CD14-positive monocyte (primary cell): Measurements from ENCODE around the gene LZTR1. TPM values are rescaled to one million over a fixed set of nuclear protein-coding genes. Genes with fewer than 3 reads are reported as not detected.

Source experiments
- DNase-seq, 3 donors: peaks; one replicate each; pipeline ENCODE4 v3.0.0-alpha.2; 2011 to 2022
- H2AFZ ChIP-seq: 2 replicates; pipeline ENCODE4 v1.6.0; 2012; ENCODE audit warnings: mild to moderate bottlenecking, low read depth, low read length, inconsistent platforms; ENCODE audit not compliant: insufficient read depth, poor library complexity, severe bottlenecking
- H3K27ac ChIP-seq, 2 donors: 1 replicate in 1 of 2; 2 replicates in 1 of 2; pipeline ENCODE4 v1.5.1; 2012 to 2013; ENCODE audit warnings: low read length in 2 of 2, control low read depth in 1 of 2, inconsistent platforms in 1 of 2, low read depth in 1 of 2, mild to moderate bottlenecking in 1 of 2
- H3K27me3 ChIP-seq, 2 donors: one replicate each; pipeline versions ENCODE4 v1.6.0 to v1.6.1; 2011 to 2013; ENCODE audit warnings: low read length in 2 of 2; ENCODE audit not compliant: control insufficient read depth in 2 of 2, insufficient read depth in 2 of 2
- H3K36me3 ChIP-seq, 2 donors: replicated peaks in 1 of 2; 1 replicate in 1 of 2; 2 replicates in 1 of 2; pipeline versions ENCODE4 v1.5.1 to v1.6.1; 2012 to 2013; ENCODE audit warnings: low read length in 2 of 2, control low read depth in 1 of 2, inconsistent platforms in 1 of 2, mild to moderate bottlenecking in 1 of 2; ENCODE audit not compliant: insufficient read depth in 2 of 2, control insufficient read depth in 1 of 2
- H3K4me1 ChIP-seq, 2 donors: 1 replicate in 1 of 2; 2 replicates in 1 of 2; pipeline versions ENCODE4 v1.5.1 to v1.6.1; 2012 to 2013; ENCODE audit warnings: low read length in 2 of 2, control low read depth in 1 of 2, inconsistent platforms in 1 of 2, mild to moderate bottlenecking in 1 of 2, moderate library complexity in 1 of 2; ENCODE audit not compliant: insufficient read depth in 2 of 2, control insufficient read depth in 1 of 2
- H3K4me2 ChIP-seq: replicated peaks from 2 replicates; pipeline ENCODE3; 2012; ENCODE audit warnings: low read length, moderate library complexity, mild to moderate bottlenecking; ENCODE audit not compliant: poor library complexity, severe bottlenecking; ENCODE audit errors: extremely low read depth
- H3K4me3 ChIP-seq, 3 experiments: fragments of 200-600 bp in 1 of 3; sonication (generic) in 1 of 3; replicated peaks in 1 of 3; 1 replicate in 2 of 3; 2 replicates in 1 of 3; pipeline ENCODE4 v1.5.1; 2011 to 2013; ENCODE audit warnings: low read length in 3 of 3, mild to moderate bottlenecking in 3 of 3, control low read depth in 2 of 3, low read depth in 2 of 3, inconsistent platforms in 1 of 3, moderate library complexity in 1 of 3
- H3K79me2 ChIP-seq: 2 replicates; pipeline ENCODE4 v1.6.0; 2012; ENCODE audit warnings: mild to moderate bottlenecking, control low read depth, inconsistent platforms, low read length, moderate library complexity; ENCODE audit not compliant: insufficient read depth
- H3K9ac ChIP-seq: 2 replicates; pipeline ENCODE4 v1.6.0; 2017; ENCODE audit warnings: low read length, mild to moderate bottlenecking; ENCODE audit not compliant: insufficient read depth, poor library complexity, severe bottlenecking
- H3K9me3 ChIP-seq, 2 donors: replicated peaks in 1 of 2; 1 replicate in 1 of 2; 2 replicates in 1 of 2; pipeline versions ENCODE4 v1.5.1 to v1.6.1; 2012 to 2013; ENCODE audit warnings: low read length in 2 of 2, control low read depth in 1 of 2; ENCODE audit not compliant: control insufficient read depth in 1 of 2, insufficient read depth in 1 of 2
- H4K20me1 ChIP-seq: 2 replicates; pipeline ENCODE4 v1.6.0; 2012; ENCODE audit warnings: mild to moderate bottlenecking, low read length, control low read depth, moderate library complexity; ENCODE audit not compliant: insufficient read depth
- H3K27ac Mint-ChIP-seq, 7 donors: one replicate each; pipeline ENCODE4 v1.8.0; 2020; ENCODE audit warnings: mild to moderate bottlenecking in 7 of 7, mixed read lengths in 7 of 7, moderate library complexity in 6 of 7, inconsistent platforms in 2 of 7
- H3K27me3 Mint-ChIP-seq, 3 donors: one replicate each; pipeline ENCODE4 v1.8.0; 2021 to 2022; ENCODE audit warnings: low read depth in 3 of 3, mild to moderate bottlenecking in 3 of 3, mixed read lengths in 3 of 3, moderate library complexity in 3 of 3, inconsistent platforms in 1 of 3
- H3K36me3 Mint-ChIP-seq, 2 donors: one replicate each; pipeline ENCODE4 v1.8.0; 2020; ENCODE audit warnings: mixed read lengths in 2 of 2, inconsistent platforms in 1 of 2, mild to moderate bottlenecking in 1 of 2
- H3K4me1 Mint-ChIP-seq: one replicate; pipeline ENCODE4 v1.8.0; 2020; ENCODE audit warnings: mild to moderate bottlenecking, mixed read lengths
- H3K4me3 Mint-ChIP-seq, 2 donors: one replicate each; pipeline ENCODE4 v1.8.0; 2020; ENCODE audit warnings: mild to moderate bottlenecking in 2 of 2, mixed read lengths in 2 of 2, moderate library complexity in 1 of 2
- H3K9me3 Mint-ChIP-seq, 7 donors: one replicate each; pipeline ENCODE4 v1.8.0; 2020 to 2022; ENCODE audit warnings: mixed read lengths in 7 of 7, mild to moderate bottlenecking in 6 of 7, moderate library complexity in 6 of 7, inconsistent platforms in 2 of 7
- WGBS: methylation state at CpG from one replicate; pipeline ENCODE4 v1.1.5; 2013; ENCODE audit warnings: missing lambda C conversion rate; ENCODE audit not compliant: insufficient coverage; 5-methylcytosine and 5-hydroxymethylcytosine counted together
- intact Hi-C, 2 donors: fragments of 100-400 bp; cut with micrococcal nuclease; formaldehyde crosslinking; loops; one replicate each; pipeline versions ENCODE4 v1.15.0 to v1.15.1; 2023
- polyA plus RNA-seq, 3 donors: library from polyadenylated mRNA; depleted of rRNA in 1 of 3; unstranded in 2 of 3; stranded (reverse) in 1 of 3; fragments of 300-500 nt in 2 of 3; fragments of >200 nt in 1 of 3; fragmentation: Illumina TruSeq in 2 of 3; gene quantifications; 1 replicate in 2 of 3; 2 replicates in 1 of 3; pipeline ENCODE4 v1.2.3, GENCODE V29; 2012 to 2021
- TF ChIP-seq, protein P1 (sequence below): fragments of 200-600 bp; IDR thresholded peaks from one replicate; pipeline ENCODE4 v1.8.0; 2022; ENCODE audit warnings: antibody characterized with exemption, mild to moderate bottlenecking

LZTR1 gene
- polyA plus RNA-seq, 3 donors, result 7.1 to 63.3 (median 11.5) TPM

DNA sequence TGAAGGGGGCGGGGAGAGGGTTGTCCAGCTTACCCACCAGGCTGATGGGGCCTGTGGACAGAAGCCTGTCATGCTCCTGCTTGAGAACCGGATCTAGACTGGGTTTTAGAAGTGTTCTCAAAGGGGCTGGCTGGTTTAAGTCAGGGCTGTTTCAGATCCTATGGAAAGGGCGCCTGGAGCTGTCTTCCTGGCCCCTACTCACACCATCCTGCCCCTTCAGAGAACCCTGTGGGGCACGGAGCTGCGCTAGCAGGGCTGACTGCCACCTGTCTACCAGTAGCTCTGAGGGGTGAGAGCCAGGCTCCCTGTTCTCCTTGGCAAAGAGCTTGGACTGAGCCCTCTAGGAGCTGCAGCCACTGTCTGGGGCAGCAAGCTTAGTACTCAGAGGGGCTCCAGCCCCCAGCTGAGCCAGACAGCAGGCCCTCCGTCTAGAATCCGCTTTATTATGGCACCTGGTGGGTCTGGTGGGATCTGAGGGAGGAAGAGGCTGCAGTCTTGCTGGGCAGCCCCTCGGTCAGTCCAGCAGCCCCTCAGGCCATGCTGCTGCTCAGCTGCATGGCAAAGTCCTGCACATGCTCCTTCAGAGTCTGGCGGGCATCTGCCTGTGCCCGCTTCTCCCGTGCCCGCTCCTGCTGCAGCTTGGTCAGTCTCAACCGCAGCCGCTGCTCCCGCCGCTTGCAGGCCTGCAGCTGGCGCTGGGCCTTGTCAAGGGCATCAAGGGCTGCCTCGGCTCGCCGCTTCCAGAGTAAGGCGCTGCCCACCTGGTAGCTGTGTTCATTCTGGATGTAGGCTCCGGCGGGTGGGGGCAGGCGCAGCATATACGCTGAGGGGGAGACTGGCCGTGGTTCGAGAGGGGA, 17.5 kb downstream of the LZTR1 start:
- Histone ChIP-seq H3K4me1 (peaks cover 24 to 30% of the 10 kb centered on the region in 2 donors), H3K9ac (peak overlapping the region; percentile 12), H3K9me3 (no peaks in the 10 kb centered on the region), H3K27ac (peak overlapping the region in 1 of 2 donors; percentile 91), H3K4me2 (no peak overlapping the region), H2AFZ (no peak overlapping the region), H4K20me1 (no peaks in the 10 kb centered on the region), H3K4me3 (no peak overlapping the region), H3K36me3 (peaks cover 49 to 56% of the 10 kb centered on the region in 2 donors), H3K79me2 (peaks cover 13% of the 10 kb centered on the region), H3K27me3 (no peaks in the 10 kb centered on the region)
- intact Hi-C loops, result loop anchor here in 1 of 2 donors (5.0 kb wide), 2 partner anchors 82 to 142 kb away; partner anchors contain the start of genes CRKL, PI4KA and SNAP29
- Mint-ChIP-seq H3K36me3 (peaks cover 25 to 46% of the 10 kb centered on the region in 2 donors), H3K4me3 (no peak overlapping the region), H3K27ac (peak overlapping the region in 3 of 7 donors; percentile 26 to 72 (median 62)), H3K4me1 (peaks cover 26% of the 10 kb centered on the region), H3K27me3 (peaks cover 0 to 2% (median 1%) of the 10 kb centered on the region in 3 donors), H3K9me3 (peaks cover 0 to 1% (median 0%) of the 10 kb centered on the region in 7 donors)
- no peak for DNase-seq
- WGBS, result 97% methylated on average over 26 of the region's 27 CpGs
- TF ChIP-seq, protein P1, sequence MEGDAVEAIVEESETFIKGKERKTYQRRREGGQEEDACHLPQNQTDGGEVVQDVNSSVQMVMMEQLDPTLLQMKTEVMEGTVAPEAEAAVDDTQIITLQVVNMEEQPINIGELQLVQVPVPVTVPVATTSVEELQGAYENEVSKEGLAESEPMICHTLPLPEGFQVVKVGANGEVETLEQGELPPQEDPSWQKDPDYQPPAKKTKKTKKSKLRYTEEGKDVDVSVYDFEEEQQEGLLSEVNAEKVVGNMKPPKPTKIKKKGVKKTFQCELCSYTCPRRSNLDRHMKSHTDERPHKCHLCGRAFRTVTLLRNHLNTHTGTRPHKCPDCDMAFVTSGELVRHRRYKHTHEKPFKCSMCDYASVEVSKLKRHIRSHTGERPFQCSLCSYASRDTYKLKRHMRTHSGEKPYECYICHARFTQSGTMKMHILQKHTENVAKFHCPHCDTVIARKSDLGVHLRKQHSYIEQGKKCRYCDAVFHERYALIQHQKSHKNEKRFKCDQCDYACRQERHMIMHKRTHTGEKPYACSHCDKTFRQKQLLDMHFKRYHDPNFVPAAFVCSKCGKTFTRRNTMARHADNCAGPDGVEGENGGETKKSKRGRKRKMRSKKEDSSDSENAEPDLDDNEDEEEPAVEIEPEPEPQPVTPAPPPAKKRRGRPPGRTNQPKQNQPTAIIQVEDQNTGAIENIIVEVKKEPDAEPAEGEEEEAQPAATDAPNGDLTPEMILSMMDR, result no peak

DNA sequence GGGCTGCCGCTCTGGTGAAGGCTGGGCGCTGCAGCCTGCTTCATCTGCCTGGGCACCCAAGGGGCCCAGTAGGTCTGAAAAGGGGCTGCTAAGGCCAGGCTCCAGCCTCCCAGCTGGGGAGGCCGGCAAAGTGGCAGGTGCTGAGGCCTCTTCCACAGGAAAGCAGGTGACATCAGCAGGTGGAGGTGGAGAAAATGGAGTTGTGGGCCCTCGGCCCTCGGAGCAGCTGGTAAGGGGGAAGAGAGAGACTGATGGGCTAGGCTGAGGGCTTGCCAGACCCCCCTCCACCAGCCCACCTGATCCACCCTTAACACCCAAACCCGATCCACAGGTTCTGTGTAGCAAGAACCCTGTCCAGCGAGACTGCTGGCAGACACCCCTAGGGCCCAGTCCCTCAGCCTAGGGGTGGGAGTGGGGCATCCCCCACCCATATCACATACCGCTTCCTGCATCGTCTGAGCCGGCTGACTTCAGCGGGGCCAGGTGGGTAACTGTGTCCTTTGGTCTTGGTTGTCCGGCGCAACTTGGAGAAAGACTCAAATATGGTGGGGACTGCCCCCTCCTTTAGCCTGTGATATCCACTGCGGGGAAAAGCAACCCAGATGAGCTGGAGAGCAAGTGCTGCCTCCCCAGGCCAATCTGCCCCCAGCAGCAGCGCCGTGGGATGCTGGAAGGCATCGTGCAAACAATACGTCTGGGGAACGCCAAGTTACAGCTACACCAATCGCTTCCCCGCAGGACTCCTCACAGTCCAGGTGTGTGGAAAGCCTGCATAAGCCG, 18.3 kb downstream of the LZTR1 start:
- Histone ChIP-seq H3K27me3 (no peaks in the 10 kb centered on the region), H3K4me1 (peaks cover 24 to 30% of the 10 kb centered on the region in 2 donors), H2AFZ (no peak overlapping the region), H3K36me3 (peaks cover 41 to 48% of the 10 kb centered on the region in 2 donors), H4K20me1 (no peaks in the 10 kb centered on the region), H3K4me3 (peak overlapping the region in 1 of 3 experiments; percentile 79), H3K4me2 (peak overlapping the region; percentile 73), H3K9ac (peak overlapping the region; percentile 90), H3K27ac (peak overlapping the region in 1 of 2 donors; percentile 91), H3K9me3 (no peaks in the 10 kb centered on the region), H3K79me2 (peaks cover 13% of the 10 kb centered on the region)
- no peak for DNase-seq
- Mint-ChIP-seq H3K4me3 (peak overlapping the region in 1 of 2 donors; percentile 94), H3K27me3 (peaks cover 0 to 2% (median 1%) of the 10 kb centered on the region in 3 donors), H3K27ac (peak overlapping the region in 6 of 7 donors; percentile 38 to 99 (median 79)), H3K9me3 (peaks cover 0 to 1% (median 0%) of the 10 kb centered on the region in 7 donors), H3K36me3 (peaks cover 21 to 39% of the 10 kb centered on the region in 2 donors), H3K4me1 (peaks cover 26% of the 10 kb centered on the region)
- TF ChIP-seq, protein P1, result no peak
- WGBS, result 84% methylated on average over 13 of the region's 22 CpGs
- intact Hi-C loops, result loop anchor here in 1 of 2 donors (5.0 kb wide), 2 partner anchors 83 to 143 kb away; partner anchors contain the start of genes CRKL, PI4KA and SNAP29
